ENCODE results near the gene PDE4D. TPM values are rescaled to one million over a fixed set of nuclear protein-coding genes. Genes with fewer than 3 reads are reported as not detected.
"Not testable (repeated sequence)": the region's sequence is repeated elsewhere in the genome, so short reads cannot be mapped to it uniquely, and the experiment has no call there.

The PDE4D gene
- total RNA-seq, 4 donors from 2014 or later = 14.7 to 36.3 (median 24.7) TPM

- no peak overlapping the region for H3K27ac ChIP-seq
- H3K27me3 ChIP-seq = no peaks in the 10 kb centered on the region
- no peaks in the 10 kb centered on the region for H3K36me3 ChIP-seq
- intact Hi-C loops (cut with DNase I) = no loop called here
- H3K4me3 ChIP-seq (replicated peaks in 1 of 3) = no peak overlapping the region
- TF ChIP-seq POLR2A (IDR thresholded peaks at IDR 0.05) (no peak), CTCF (IDR thresholded peaks at IDR 0.05) (no peak)
- no peaks in the 10 kb centered on the region for H3K9me3 ChIP-seq
- WGBS, 2 donors = 73 to 80% methylated on average over 3 of the region's 3 CpGs
- no peak for DNase-seq
- peaks cover 4 to 9% of the 10 kb centered on the region in 2 donors for H3K4me1 ChIP-seq
Measured at GRCh38 chr5:58961631-58962280, 931.8 kb downstream of the PDE4D start.

- intact Hi-C loops (cut with DNase I) = no loop called here
- Histone ChIP-seq H3K4me1 (peaks cover 4 to 9% of the 10 kb centered on the region in 2 donors), H3K9me3 (no peaks in the 10 kb centered on the region), H3K27me3 (no peaks in the 10 kb centered on the region), H3K4me3 (replicated peaks in 1 of 3) (no peak overlapping the region), H3K27ac (no peak overlapping the region), H3K36me3 (no peaks in the 10 kb centered on the region)
- TF ChIP-seq POLR2A (IDR thresholded peaks at IDR 0.05) = no peak
- no peak for DNase-seq
- WGBS, 2 donors = 27 to 38% methylated on average over 2 to 3 of the region's 3 CpGs
Measured at GRCh38 chr5:58958701-58959100, 934.8 kb downstream of the PDE4D start.

- intact Hi-C loops (cut with DNase I); H3K9me3 ChIP-seq; H3K4me3 ChIP-seq (replicated peaks in 1 of 3); H3K27ac ChIP-seq; H3K36me3 ChIP-seq; H3K27me3 ChIP-seq; DNase-seq; H3K4me1 ChIP-seq: not testable (repeated sequence)
- 82 to 89% methylated on average over 2 of the region's 2 CpGs for WGBS, 2 donors
Measured at GRCh38 chr5:58953218-58953617, 940.3 kb downstream of the PDE4D start.

- TF ChIP-seq POLR2A (IDR thresholded peaks at IDR 0.05) (no peak), CTCF (IDR thresholded peaks at IDR 0.05) (no peak)
Measured at GRCh38 chr5:58950224-58950623, 943.3 kb downstream of the PDE4D start.

GRCh38 chr5:58946230-58946629 is 947.3 kb downstream of the PDE4D start:
- no peak overlapping the region for H3K27ac ChIP-seq
- intact Hi-C loops (cut with DNase I) = no loop called here
- no peak overlapping the region for H3K4me3 ChIP-seq (replicated peaks in 1 of 3)

More at GRCh38 chr5:58950224-58950623, 943.3 kb downstream of the PDE4D start:
- Histone ChIP-seq H3K27me3 (no peaks in the 10 kb centered on the region), H3K4me3 (replicated peaks in 1 of 3) (no peak overlapping the region), H3K9me3 (no peaks in the 10 kb centered on the region), H3K27ac (no peak overlapping the region), H3K4me1 (no peaks in the 10 kb centered on the region), H3K36me3 (no peaks in the 10 kb centered on the region)
- intact Hi-C loops (cut with DNase I) = no loop called here
- DNase-seq = no peak
- 45 to 50% methylated on average over 2 of the region's 2 CpGs for WGBS, 2 donors

More at GRCh38 chr5:58946230-58946629, 947.3 kb downstream of the PDE4D start:
- no peak for DNase-seq
- no peaks in the 10 kb centered on the region for H3K27me3 ChIP-seq
- TF ChIP-seq CTCF (IDR thresholded peaks at IDR 0.05) (no peak), POLR2A (IDR thresholded peaks at IDR 0.05) (no peak)
- no peaks in the 10 kb centered on the region for H3K36me3 ChIP-seq
- 0% methylated on average over 1 of the region's 1 CpG for WGBS, 2 donors
- H3K9me3 ChIP-seq = no peaks in the 10 kb centered on the region
- no peaks in the 10 kb centered on the region for H3K4me1 ChIP-seq
